A673 (cell line): ENCODE results near the gene ANO4. TPM values are rescaled to one million over a fixed set of nuclear protein-coding genes. Genes with fewer than 3 reads are reported as not detected.

Experiments used
- BruUV-seq: library from RNA; stranded (reverse); fragments of 400-500 nt; replicated peaks from 2 replicates; lab custom pipeline; 2021; lab: Mats Ljungman, UMichigan
- CTCF ChIA-PET: fragments of 300-600 bp; sonication (Branson Sonifier 250); formaldehyde crosslinking; loops from one replicate; lab custom pipeline; 2022; ENCODE audit warnings: antibody characterized with exemption; lab: Charles Lee
- POLR2A ChIA-PET: fragments of 300-600 bp; sonication (Branson Sonifier 250); formaldehyde crosslinking; loops from one replicate; lab custom pipeline; 2022; ENCODE audit warnings: antibody characterized with exemption; ENCODE audit not compliant: low non-redundant PET; lab: Charles Lee
- DNase-seq: peaks from one replicate; pipeline ENCODE4 v3.0.0-alpha.2; 2015; ENCODE audit warnings: low spot score
- H3K27ac ChIP-seq: fragments of 200-600 bp; sonication (generic); 2 replicates; pipeline ENCODE4 v1.5.1; 2016; ENCODE audit warnings: mixed run types, low read depth, mild to moderate bottlenecking, mixed read lengths, antibody characterized with exemption, low read length; ENCODE audit not compliant: poor library complexity, severe bottlenecking
- H3K27me3 ChIP-seq: fragments of 200-600 bp; sonication (generic); replicated peaks from 2 replicates; pipeline ENCODE4 v1.6.1; 2017; ENCODE audit warnings: mixed run types, low read depth, mild to moderate bottlenecking, mixed read lengths, antibody characterized with exemption, low read length; ENCODE audit not compliant: insufficient read depth, poor library complexity
- H3K36me3 ChIP-seq: fragments of 200-600 bp; sonication (generic); 2 replicates; pipeline ENCODE4 v1.6.1; 2016; ENCODE audit warnings: mixed run types, mild to moderate bottlenecking, mixed read lengths, antibody characterized with exemption, low read length; ENCODE audit not compliant: insufficient read depth, poor library complexity, severe bottlenecking
- H3K4me1 ChIP-seq: fragments of 200-600 bp; sonication (generic); 2 replicates; pipeline ENCODE4 v1.6.1; 2017; ENCODE audit warnings: mixed run types, mild to moderate bottlenecking, mixed read lengths, antibody characterized with exemption, low read length; ENCODE audit not compliant: insufficient read depth, poor library complexity, severe bottlenecking
- H3K4me3 ChIP-seq: fragments of 200-600 bp; sonication (generic); 2 replicates; pipeline ENCODE4 v1.5.1; 2016; ENCODE audit warnings: low read depth, mixed run types, mild to moderate bottlenecking, mixed read lengths, low read length; ENCODE audit not compliant: poor library complexity, severe bottlenecking
- H3K9me3 ChIP-seq: fragments of 200-600 bp; sonication (generic); 2 replicates; pipeline ENCODE4 v1.6.1; 2016; ENCODE audit warnings: mixed run types, low read depth, mild to moderate bottlenecking, mixed read lengths, antibody characterized with exemption, low read length; ENCODE audit not compliant: poor library complexity, severe bottlenecking
- CTCF ChIP-seq: fragments of 300-800, 200-600 bp; sonication (generic); conservative IDR thresholded peaks from 2 replicates; pipeline ENCODE4 v1.5.1; 2017; ENCODE audit warnings: low read depth, mild to moderate bottlenecking, antibody characterized with exemption, low read length, moderate library complexity, mixed read lengths
- EZH2 ChIP-seq: fragments of 200-600 bp; sonication (generic); IDR thresholded peaks from 2 replicates; pipeline ENCODE4 v1.6.1; 2017; ENCODE audit warnings: borderline replicate concordance, low read depth, mild to moderate bottlenecking, mixed read lengths, antibody characterized with exemption, low read length; ENCODE audit not compliant: poor library complexity, severe bottlenecking
- intact Hi-C: fragments of 100-400 bp; cut with micrococcal nuclease; formaldehyde crosslinking; loops from one replicate; pipeline ENCODE4 v1.10.0; 2022; ENCODE audit not compliant: unreplicated experiment
- total RNA-seq: library from RNA; stranded (reverse); gene quantifications from 2 replicates; pipeline ENCODE4 v1.2.3, GENCODE V29; 2021

ANO4 gene
- total RNA-seq, 1 experiment from 2014 or later: 9.3 TPM

DNA sequence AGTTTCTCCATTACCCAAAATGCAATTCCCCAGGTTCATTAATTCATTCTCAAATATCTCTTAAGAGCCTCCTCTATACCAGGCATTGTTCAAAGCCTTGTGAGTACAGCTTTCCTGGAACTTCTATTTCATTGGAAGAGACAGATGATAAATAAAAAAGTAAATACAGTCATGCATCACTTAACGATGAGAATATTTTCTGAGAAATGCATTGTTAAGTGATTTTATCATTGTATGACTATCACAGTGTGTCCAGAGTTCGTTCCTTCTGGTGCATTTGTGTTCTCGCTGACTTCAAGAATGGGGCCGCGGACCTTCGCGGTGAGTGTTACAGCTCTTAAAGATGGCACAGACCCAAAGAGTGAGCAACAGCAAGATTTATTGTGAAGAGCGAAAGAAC is 66.0 kb downstream of the ANO4 start:
- intact Hi-C loops: no loop called here
- H3K27ac ChIP-seq: no peak overlapping the region
- CTCF ChIA-PET: no interaction called here
- H3K36me3 ChIP-seq: no peaks in the 10 kb centered on the region
- no peaks in the 10 kb centered on the region for H3K9me3 ChIP-seq
- no peak for DNase-seq
- no TSS peak for BruUV-seq
- no peaks in the 10 kb centered on the region for H3K27me3 ChIP-seq
- no peak for TF ChIP-seq EZH2
- no peak for TF ChIP-seq CTCF
- POLR2A ChIA-PET: interaction anchor here (0.6 kb wide), 1 partner anchor 708 kb away, joined by 6 read pairs; no protein-coding TSS in a partner anchor
- no peak overlapping the region for H3K4me3 ChIP-seq
- H3K4me1 ChIP-seq: peaks cover 10% of the 10 kb centered on the region

GRCh38 chr12:100862676-100863075 is 68.1 kb downstream of the ANO4 start:
- Histone ChIP-seq H3K4me1 (peaks cover 6% of the 10 kb centered on the region), H3K4me3 (no peak overlapping the region), H3K9me3 (no peaks in the 10 kb centered on the region), H3K36me3 (no peaks in the 10 kb centered on the region), H3K27me3 (no peaks in the 10 kb centered on the region), H3K27ac (no peak overlapping the region)
- TF ChIP-seq CTCF (no peak), EZH2 (no peak)
- intact Hi-C loops: no loop called here
- ChIA-PET POLR2A (no interaction called here), CTCF (interaction anchor here (0.6 kb wide), 1 partner anchor 545 kb away, joined by 3 read pairs; no protein-coding TSS in a partner anchor)
- no TSS peak for BruUV-seq
- no peak for DNase-seq

DNA sequence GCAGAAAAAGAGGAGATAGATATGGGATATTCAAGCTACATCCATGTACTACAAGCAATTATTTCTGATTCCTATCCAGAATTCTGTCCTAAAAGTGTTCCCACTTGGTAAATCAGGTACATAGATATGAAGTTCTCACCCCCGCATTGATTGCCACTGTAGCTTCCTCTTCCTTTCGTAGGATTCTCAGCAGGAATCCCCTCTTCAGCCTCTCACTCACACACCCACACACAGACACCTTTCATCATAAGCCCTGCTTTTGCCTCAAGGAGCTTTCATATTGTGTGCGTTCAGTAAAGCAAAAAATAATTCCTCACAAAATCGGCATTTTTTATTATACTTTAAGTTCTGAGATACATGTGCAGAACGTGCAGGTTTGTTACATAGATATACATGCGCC is 69.8 kb downstream of the ANO4 start:
- ChIA-PET CTCF (no interaction called here), POLR2A (no interaction called here)
- DNase-seq: no peak
- Histone ChIP-seq H3K27me3 (no peaks in the 10 kb centered on the region), H3K4me3 (no peak overlapping the region), H3K36me3 (no peaks in the 10 kb centered on the region), H3K4me1 (no peaks in the 10 kb centered on the region), H3K9me3 (no peaks in the 10 kb centered on the region), H3K27ac (no peak overlapping the region)
- intact Hi-C loops: no loop called here
- TF ChIP-seq CTCF (no peak), EZH2 (no peak)
- no TSS peak for BruUV-seq
